HG02970 (cell line): ENCODE data around the gene RPL23.

Experiments
- ATAC-seq: cut with Tn5 transposase; IDR thresholded peaks from one replicate; pipeline ENCODE4 v1.9.1; 2021; ENCODE audit warnings: mild to moderate bottlenecking, moderate library complexity, moderate number of reproducible peaks; ENCODE audit not compliant: unreplicated experiment, low FRiP score

Gene RPL23

GRCh38 chr17:38800237-38800760, 53.2 kb downstream of the RPL23 start:
- no peak for ATAC-seq

- ATAC-seq: peak; percentile 74
These were observed 53.9 kb downstream of the RPL23 start, which contains the start of gene PIP4K2B for GRCh38 chr17:38799501-38800236. Gene PIP4K2B (minus strand): TSS chr17:38799556. CDS start chr17:38799424, 132 bp downstream.

GRCh38 chr17:38798614-38799500, 54.7 kb downstream of the RPL23 start:
- peak; percentile 21 for ATAC-seq
